ENCODE results near the gene RAMP3.

DNA sequence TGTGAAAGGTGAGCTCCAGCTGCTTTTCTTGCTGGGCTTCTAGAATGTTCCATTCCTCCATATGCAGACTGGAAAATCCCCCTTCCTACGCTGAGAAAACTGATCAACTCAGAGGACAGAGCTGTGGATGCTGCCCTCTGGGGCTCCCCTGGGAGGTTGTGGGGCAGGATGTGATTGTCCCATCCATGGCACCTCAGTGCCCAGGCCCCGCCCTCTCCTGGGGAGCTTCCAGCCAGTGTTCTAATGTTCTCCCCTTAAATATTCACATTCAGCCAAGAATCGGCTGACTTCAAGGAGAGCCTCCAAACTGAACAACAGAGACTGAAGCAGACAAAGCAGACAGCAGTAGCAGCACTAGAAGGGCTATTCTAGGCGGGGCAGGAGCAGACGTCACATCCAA lies 55.0 kb downstream of the RAMP3 start:
- TF ChIP-seq POLR2A (IDR thresholded peaks at IDR 0.05) (no peak), EP300 (IDR thresholded peaks at IDR 0.05) (no peak)
- TF ChIP-seq, protein P1, sequence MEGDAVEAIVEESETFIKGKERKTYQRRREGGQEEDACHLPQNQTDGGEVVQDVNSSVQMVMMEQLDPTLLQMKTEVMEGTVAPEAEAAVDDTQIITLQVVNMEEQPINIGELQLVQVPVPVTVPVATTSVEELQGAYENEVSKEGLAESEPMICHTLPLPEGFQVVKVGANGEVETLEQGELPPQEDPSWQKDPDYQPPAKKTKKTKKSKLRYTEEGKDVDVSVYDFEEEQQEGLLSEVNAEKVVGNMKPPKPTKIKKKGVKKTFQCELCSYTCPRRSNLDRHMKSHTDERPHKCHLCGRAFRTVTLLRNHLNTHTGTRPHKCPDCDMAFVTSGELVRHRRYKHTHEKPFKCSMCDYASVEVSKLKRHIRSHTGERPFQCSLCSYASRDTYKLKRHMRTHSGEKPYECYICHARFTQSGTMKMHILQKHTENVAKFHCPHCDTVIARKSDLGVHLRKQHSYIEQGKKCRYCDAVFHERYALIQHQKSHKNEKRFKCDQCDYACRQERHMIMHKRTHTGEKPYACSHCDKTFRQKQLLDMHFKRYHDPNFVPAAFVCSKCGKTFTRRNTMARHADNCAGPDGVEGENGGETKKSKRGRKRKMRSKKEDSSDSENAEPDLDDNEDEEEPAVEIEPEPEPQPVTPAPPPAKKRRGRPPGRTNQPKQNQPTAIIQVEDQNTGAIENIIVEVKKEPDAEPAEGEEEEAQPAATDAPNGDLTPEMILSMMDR (IDR thresholded peaks at IDR 0.05), result no peak
